ENCODE measurements around the gene GRID1.

Gene GRID1

DNA sequence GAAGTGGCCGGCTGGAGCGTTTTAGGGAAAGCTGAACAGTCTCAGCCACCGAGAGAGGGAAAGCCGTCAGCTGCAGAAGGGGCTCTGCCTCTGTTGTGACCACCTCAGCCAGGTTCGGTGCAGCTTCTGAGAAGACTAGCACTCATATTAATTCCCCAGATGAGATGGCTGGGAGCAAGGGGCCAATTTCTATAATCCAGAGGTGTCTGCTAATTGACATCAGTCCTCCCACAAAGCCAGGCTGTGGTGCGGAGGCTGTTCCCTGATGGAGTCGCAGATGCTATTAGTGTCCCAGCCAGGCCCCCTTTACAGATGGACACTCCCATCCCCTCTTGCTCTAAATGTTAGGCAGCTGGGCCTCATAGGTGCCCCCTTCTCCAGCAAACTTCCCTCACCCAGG, 133.5 kb downstream of the GRID1 start:
- H3K9me3 ChIP-seq (ENCODE audit: control insufficient read depth, low read length), result no peaks in the 10 kb centered on the region
- DNase-seq (ENCODE audit: low read depth), result no peak
- no peaks in the 10 kb centered on the region for H3K36me3 ChIP-seq (ENCODE audit: control insufficient read depth, insufficient read depth, low read length, severe bottlenecking)
- H3K9ac ChIP-seq (ENCODE audit: low read length), result no peak overlapping the region
- H3K4me1 ChIP-seq (ENCODE audit: control insufficient read depth, insufficient read depth, low read length), result no peaks in the 10 kb centered on the region
- no peak overlapping the region for H3K4me3 ChIP-seq (ENCODE audit: low read length)
- peaks cover 4% of the 10 kb centered on the region for H3K27me3 ChIP-seq (replicated peaks; ENCODE audit: control insufficient read depth, insufficient read depth, low read length)

DNA sequence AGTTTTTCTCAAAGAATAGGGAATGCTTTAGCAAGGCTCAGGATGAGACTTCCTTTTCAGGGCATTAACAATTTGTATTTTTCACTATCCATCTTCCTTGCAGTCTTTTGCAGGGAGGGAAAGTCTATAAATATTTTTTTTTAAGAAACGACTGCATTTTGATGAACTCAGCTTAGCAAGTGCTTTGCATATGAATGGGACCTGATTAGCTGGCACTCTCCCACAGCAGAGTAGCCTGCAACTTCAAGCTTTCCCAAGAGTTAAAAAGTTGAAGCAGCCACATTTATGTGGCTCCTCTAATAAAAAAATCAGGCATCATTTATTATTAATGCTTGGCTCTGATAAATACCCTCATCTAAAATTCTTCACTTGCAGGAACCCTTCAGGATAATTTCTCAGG, 134.0 kb downstream of the GRID1 start:
- Histone ChIP-seq H3K9me3 (ENCODE audit: control insufficient read depth, low read length) (no peaks in the 10 kb centered on the region), H3K36me3 (ENCODE audit: control insufficient read depth, insufficient read depth, low read length, severe bottlenecking) (no peaks in the 10 kb centered on the region), H3K4me3 (ENCODE audit: low read length) (no peak overlapping the region)

GRCh38 chr10:86231796-86232560, 134.6 kb downstream of the GRID1 start:
- Histone ChIP-seq H3K4me1 (ENCODE audit: control insufficient read depth, insufficient read depth, low read length) (no peaks in the 10 kb centered on the region), H3K9ac (ENCODE audit: low read length) (no peak overlapping the region), H3K9me3 (ENCODE audit: control insufficient read depth, low read length) (no peaks in the 10 kb centered on the region), H3K36me3 (ENCODE audit: control insufficient read depth, insufficient read depth, low read length, severe bottlenecking) (no peaks in the 10 kb centered on the region), H3K4me3 (ENCODE audit: low read length) (no peak overlapping the region), H3K27me3 (replicated peaks; ENCODE audit: control insufficient read depth, insufficient read depth, low read length) (peaks cover 4% of the 10 kb centered on the region)
- no peak for DNase-seq (ENCODE audit: low read depth)

More for the DNA sequence above, 134.0 kb downstream of the GRID1 start:
- no peaks in the 10 kb centered on the region for H3K4me1 ChIP-seq (ENCODE audit: control insufficient read depth, insufficient read depth, low read length)
- H3K9ac ChIP-seq (ENCODE audit: low read length), result no peak overlapping the region
- DNase-seq (ENCODE audit: low read depth), result no peak
- H3K27me3 ChIP-seq (replicated peaks; ENCODE audit: control insufficient read depth, insufficient read depth, low read length), result peaks cover 4% of the 10 kb centered on the region

DNA sequence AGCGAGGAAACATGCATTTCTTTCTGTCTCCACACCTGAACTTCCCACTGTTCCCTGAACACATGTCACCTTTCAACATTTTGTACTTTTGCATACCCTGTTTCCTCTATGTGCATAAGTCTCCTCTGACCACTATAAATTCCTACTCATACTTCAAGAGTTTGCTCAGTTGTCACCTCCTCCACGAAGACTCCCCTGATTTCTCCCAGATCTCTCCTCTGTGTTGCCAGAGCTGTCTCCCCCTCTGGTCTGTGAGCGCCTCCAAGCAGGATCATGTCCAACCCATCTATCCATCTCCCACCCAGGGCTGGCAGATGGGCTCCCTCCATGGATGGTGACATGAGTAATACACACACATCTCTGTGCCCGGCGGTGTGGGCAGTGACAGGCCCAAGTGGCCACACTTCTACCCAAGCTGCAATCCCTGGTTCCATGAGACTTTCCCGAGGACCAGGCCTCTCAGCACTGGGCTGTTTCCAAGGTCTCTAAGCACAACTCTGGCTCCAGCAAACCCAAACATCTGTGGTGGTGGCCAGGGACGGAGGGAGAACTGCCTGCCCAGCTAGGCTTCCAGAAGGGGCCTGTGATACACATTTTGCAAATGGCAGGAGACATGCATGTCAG, 135.9 kb downstream of the GRID1 start:
- Histone ChIP-seq H3K36me3 (ENCODE audit: control insufficient read depth, insufficient read depth, low read length, severe bottlenecking) (no peaks in the 10 kb centered on the region), H3K27me3 (replicated peaks; ENCODE audit: control insufficient read depth, insufficient read depth, low read length) (peaks cover 4% of the 10 kb centered on the region), H3K4me1 (ENCODE audit: control insufficient read depth, insufficient read depth, low read length) (no peaks in the 10 kb centered on the region), H3K4me3 (ENCODE audit: low read length) (no peak overlapping the region), H3K9ac (ENCODE audit: low read length) (no peak overlapping the region), H3K9me3 (ENCODE audit: control insufficient read depth, low read length) (no peaks in the 10 kb centered on the region)
- DNase-seq (ENCODE audit: low read depth), result no peak

DNA sequence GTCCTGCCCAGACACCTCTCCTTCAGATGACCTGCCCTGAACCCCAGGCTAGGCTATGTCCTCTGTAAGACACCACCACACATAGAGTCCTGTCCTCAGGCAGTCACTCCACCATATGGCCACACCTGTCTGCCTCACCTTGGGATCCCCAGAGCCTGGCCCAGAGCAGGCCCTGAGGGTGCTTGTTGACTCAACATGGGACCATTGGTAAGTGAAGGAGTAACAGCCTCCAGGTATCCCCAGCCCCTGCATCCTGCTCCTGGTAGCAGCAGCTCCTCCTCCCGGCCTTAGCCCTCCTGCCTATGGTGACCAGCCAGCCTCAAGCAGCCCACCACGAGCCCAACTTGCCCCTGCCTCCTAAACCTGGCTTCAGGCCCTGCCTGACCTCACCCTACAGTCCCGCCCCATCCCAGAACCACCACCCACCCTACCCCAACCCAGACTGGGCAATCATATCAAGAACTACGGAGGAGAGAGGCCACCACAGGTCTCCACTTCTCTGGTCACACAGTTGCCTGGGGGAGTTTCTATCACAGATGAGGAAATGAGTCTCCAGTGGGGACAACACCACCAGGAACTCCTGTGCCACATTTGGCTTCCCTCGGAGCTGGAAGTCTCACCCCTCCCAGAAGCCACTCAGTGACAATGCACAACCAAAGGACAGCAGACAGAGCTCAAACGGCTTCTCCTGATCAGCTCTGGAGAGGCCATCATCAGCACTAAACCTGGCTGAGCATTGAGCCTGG, 136.6 kb downstream of the GRID1 start:
- H3K9ac ChIP-seq (ENCODE audit: low read length), result no peak overlapping the region
- no peaks in the 10 kb centered on the region for H3K9me3 ChIP-seq (ENCODE audit: control insufficient read depth, low read length)
- peaks cover 4% of the 10 kb centered on the region for H3K27me3 ChIP-seq (replicated peaks; ENCODE audit: control insufficient read depth, insufficient read depth, low read length)

DNA sequence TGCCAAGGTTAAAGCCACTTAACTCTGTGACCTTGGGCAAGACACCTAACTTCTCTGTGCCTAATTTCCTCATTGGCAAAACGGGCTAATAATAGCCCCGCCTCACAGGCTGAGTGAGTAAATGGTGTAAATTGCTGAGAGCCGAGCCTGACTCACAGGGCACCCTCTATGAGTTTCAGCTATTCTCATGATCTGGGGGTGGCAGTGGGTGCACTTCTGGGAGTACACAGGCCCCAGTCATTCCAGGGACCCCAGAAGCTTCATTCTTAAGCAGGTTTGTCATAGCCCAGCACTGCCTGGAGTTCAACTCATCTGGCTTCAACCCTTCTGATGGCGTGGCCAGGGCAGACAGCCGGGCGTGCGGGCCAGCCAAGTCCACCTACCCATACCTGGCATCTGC, 137.2 kb downstream of the GRID1 start:
- no peaks in the 10 kb centered on the region for H3K9me3 ChIP-seq (ENCODE audit: control insufficient read depth, low read length)
- H3K27me3 ChIP-seq (replicated peaks; ENCODE audit: control insufficient read depth, insufficient read depth, low read length), result peaks cover 4% of the 10 kb centered on the region
- DNase-seq (ENCODE audit: low read depth), result no peak
- no peak overlapping the region for H3K9ac ChIP-seq (ENCODE audit: low read length)
- H3K4me3 ChIP-seq (ENCODE audit: low read length), result no peak overlapping the region
- H3K36me3 ChIP-seq (ENCODE audit: control insufficient read depth, insufficient read depth, low read length, severe bottlenecking), result no peaks in the 10 kb centered on the region
- H3K4me1 ChIP-seq (ENCODE audit: control insufficient read depth, insufficient read depth, low read length), result peaks cover 4% of the 10 kb centered on the region

More for the DNA sequence above, 136.6 kb downstream of the GRID1 start:
- H3K36me3 ChIP-seq (ENCODE audit: control insufficient read depth, insufficient read depth, low read length, severe bottlenecking), result no peaks in the 10 kb centered on the region
- peaks cover 4% of the 10 kb centered on the region for H3K4me1 ChIP-seq (ENCODE audit: control insufficient read depth, insufficient read depth, low read length)
- no peak for DNase-seq (ENCODE audit: low read depth)
- no peak overlapping the region for H3K4me3 ChIP-seq (ENCODE audit: low read length)

GRCh38 chr10:86227501-86228258, 138.9 kb downstream of the GRID1 start:
- peaks cover 4% of the 10 kb centered on the region for H3K4me1 ChIP-seq (ENCODE audit: control insufficient read depth, insufficient read depth, low read length)

GRCh38 chr10:86226781-86227201, 139.8 kb downstream of the GRID1 start:
- no peak for DNase-seq (ENCODE audit: low read depth)
- Histone ChIP-seq H3K4me3 (ENCODE audit: low read length) (no peak overlapping the region), H3K27me3 (replicated peaks; ENCODE audit: control insufficient read depth, insufficient read depth, low read length) (peaks cover 7% of the 10 kb centered on the region), H3K4me1 (ENCODE audit: control insufficient read depth, insufficient read depth, low read length) (peaks cover 4% of the 10 kb centered on the region), H3K9ac (ENCODE audit: low read length) (no peak overlapping the region), H3K9me3 (ENCODE audit: control insufficient read depth, low read length) (no peaks in the 10 kb centered on the region), H3K36me3 (ENCODE audit: control insufficient read depth, insufficient read depth, low read length, severe bottlenecking) (no peaks in the 10 kb centered on the region)

More at GRCh38 chr10:86227501-86228258, 138.9 kb downstream of the GRID1 start:
- H3K36me3 ChIP-seq (ENCODE audit: control insufficient read depth, insufficient read depth, low read length, severe bottlenecking), result no peaks in the 10 kb centered on the region
- peaks cover 8% of the 10 kb centered on the region for H3K27me3 ChIP-seq (replicated peaks; ENCODE audit: control insufficient read depth, insufficient read depth, low read length)
- DNase-seq (ENCODE audit: low read depth), result no peak
- H3K4me3 ChIP-seq (ENCODE audit: low read length), result no peak overlapping the region
- no peak overlapping the region for H3K9ac ChIP-seq (ENCODE audit: low read length)
- H3K9me3 ChIP-seq (ENCODE audit: control insufficient read depth, low read length), result no peaks in the 10 kb centered on the region

- Histone ChIP-seq H3K9me3 (ENCODE audit: control insufficient read depth, low read length) (no peaks in the 10 kb centered on the region), H3K4me3 (ENCODE audit: low read length) (no peak overlapping the region), H3K9ac (ENCODE audit: low read length) (no peak overlapping the region), H3K4me1 (ENCODE audit: control insufficient read depth, insufficient read depth, low read length) (peaks cover 4% of the 10 kb centered on the region), H3K36me3 (ENCODE audit: control insufficient read depth, insufficient read depth, low read length, severe bottlenecking) (no peaks in the 10 kb centered on the region), H3K27me3 (replicated peaks; ENCODE audit: control insufficient read depth, insufficient read depth, low read length) (peaks cover 7% of the 10 kb centered on the region)
- no peak for DNase-seq (ENCODE audit: low read depth)
Measured at GRCh38 chr10:86226016-86226415, 140.6 kb downstream of the GRID1 start.

GRCh38 chr10:86225103-86225782, 141.4 kb downstream of the GRID1 start:
- Histone ChIP-seq H3K4me1 (ENCODE audit: control insufficient read depth, insufficient read depth, low read length) (peaks cover 4% of the 10 kb centered on the region), H3K36me3 (ENCODE audit: control insufficient read depth, insufficient read depth, low read length, severe bottlenecking) (no peaks in the 10 kb centered on the region), H3K4me3 (ENCODE audit: low read length) (no peak overlapping the region), H3K9ac (ENCODE audit: low read length) (no peak overlapping the region), H3K27me3 (replicated peaks; ENCODE audit: control insufficient read depth, insufficient read depth, low read length) (peaks cover 8% of the 10 kb centered on the region), H3K9me3 (ENCODE audit: control insufficient read depth, low read length) (no peaks in the 10 kb centered on the region)
- peak; percentile 37 for DNase-seq (ENCODE audit: low read depth)
